H7 (cell line): ENCODE measurements around the gene KIFC1. TPM values are rescaled to one million over a fixed set of nuclear protein-coding genes. Genes with fewer than 3 reads are reported as not detected.
"Not testable (repeated sequence)": the region's sequence is repeated elsewhere in the genome, so short reads cannot be mapped to it uniquely, and the experiment has no call there.

ENCODE experiments used
- DNase-seq: peaks from one replicate; pipeline ENCODE4 v3.0.0; 2012
- H3K27me3 ChIP-seq: 2 replicates; pipeline ENCODE4 v1.6.0; 2011; ENCODE audit warnings: mild to moderate bottlenecking, low read length; ENCODE audit not compliant: control insufficient read depth, insufficient read depth
- H3K36me3 ChIP-seq: replicated peaks from 2 replicates; pipeline ENCODE4 v1.5.1; 2011; ENCODE audit warnings: low read length; ENCODE audit not compliant: control insufficient read depth, insufficient read depth
- H3K4me3 ChIP-seq: 2 replicates; pipeline ENCODE4 v1.5.1; 2011; ENCODE audit warnings: low read depth, mild to moderate bottlenecking, control low read depth, low read length, moderate library complexity; ENCODE audit not compliant: insufficient read depth
- total RNA-seq: library from RNA; depleted of rRNA; stranded (reverse); fragments of >200 nt; shearing (Covaris generic); gene quantifications from 2 replicates; pipeline ENCODE4 v1.2.3, GENCODE V29; 2014

Gene KIFC1
- total RNA-seq, 1 experiment from 2014 or later, result 101 TPM

- no peaks in the 10 kb centered on the region for H3K27me3 ChIP-seq
- DNase-seq, result no peak
- H3K36me3 ChIP-seq, result no peaks in the 10 kb centered on the region
- no peak overlapping the region for H3K4me3 ChIP-seq
These were observed 24.5 kb upstream of the KIFC1 start for GRCh38 chr6:33367009-33367714.

DNA sequence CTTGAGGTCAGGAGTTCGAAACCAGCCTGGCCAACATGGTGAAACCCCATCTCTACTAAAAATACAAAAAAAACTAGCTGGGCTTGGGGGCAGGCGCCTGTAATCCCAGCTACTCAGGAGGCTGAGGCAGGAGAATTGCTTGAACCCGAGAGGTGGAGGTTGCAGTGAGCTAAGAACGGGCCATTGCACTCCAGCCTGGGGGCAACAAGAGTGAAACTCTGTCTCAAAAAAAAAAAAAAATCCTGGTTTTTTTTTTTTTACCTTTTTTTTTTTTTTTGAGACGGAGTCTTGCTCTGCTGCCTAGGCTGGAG, 24.0 kb upstream of the KIFC1 start:
- H3K27me3 ChIP-seq, result not testable (repeated sequence)

GRCh38 chr6:33371901-33372300, 19.7 kb upstream of the KIFC1 start:
- not testable (repeated sequence) for H3K27me3 ChIP-seq, H3K36me3 ChIP-seq, H3K4me3 ChIP-seq, DNase-seq

More for the DNA sequence above, 24.0 kb upstream of the KIFC1 start:
- H3K4me3 ChIP-seq, H3K36me3 ChIP-seq, DNase-seq: not testable (repeated sequence)

- no peak overlapping the region for H3K4me3 ChIP-seq
- peak; percentile 41 for DNase-seq
- no peaks in the 10 kb centered on the region for H3K27me3 ChIP-seq
- H3K36me3 ChIP-seq, result no peaks in the 10 kb centered on the region
These were observed 19.0 kb upstream of the KIFC1 start for GRCh38 chr6:33372526-33373123.

- DNase-seq, result no peak
- Histone ChIP-seq H3K36me3 (no peaks in the 10 kb centered on the region), H3K27me3 (no peaks in the 10 kb centered on the region), H3K4me3 (no peak overlapping the region)
These were observed 17.4 kb upstream of the KIFC1 start for GRCh38 chr6:33373960-33374910.

DNA sequence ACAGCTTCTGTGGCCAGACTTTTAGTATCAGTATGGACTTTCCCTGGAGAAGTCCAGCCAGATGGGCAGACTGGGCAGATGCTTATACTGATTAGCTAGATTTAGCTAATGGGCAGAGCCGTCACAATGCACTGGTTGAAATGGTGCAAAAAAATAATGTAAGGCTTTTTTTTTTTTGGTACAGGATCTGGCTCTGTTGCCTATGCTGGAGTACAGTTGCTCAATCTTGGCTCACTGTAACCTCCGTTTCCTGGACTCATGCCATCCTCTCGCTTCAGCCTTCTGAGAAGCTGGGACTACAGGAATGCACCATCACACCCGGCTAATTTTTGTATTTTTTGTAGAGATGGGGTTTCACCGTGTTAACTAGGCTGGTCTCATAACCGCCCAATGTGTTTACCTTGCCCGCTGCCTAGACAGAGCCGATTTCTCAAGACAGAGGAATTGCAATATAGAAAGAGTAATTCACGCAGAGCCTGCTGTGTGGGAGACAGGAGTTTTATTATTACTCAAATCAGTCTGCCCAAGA, 16.4 kb upstream of the KIFC1 start:
- Histone ChIP-seq H3K36me3 (no peaks in the 10 kb centered on the region), H3K4me3 (no peak overlapping the region), H3K27me3 (no peaks in the 10 kb centered on the region)
- no peak for DNase-seq

DNA sequence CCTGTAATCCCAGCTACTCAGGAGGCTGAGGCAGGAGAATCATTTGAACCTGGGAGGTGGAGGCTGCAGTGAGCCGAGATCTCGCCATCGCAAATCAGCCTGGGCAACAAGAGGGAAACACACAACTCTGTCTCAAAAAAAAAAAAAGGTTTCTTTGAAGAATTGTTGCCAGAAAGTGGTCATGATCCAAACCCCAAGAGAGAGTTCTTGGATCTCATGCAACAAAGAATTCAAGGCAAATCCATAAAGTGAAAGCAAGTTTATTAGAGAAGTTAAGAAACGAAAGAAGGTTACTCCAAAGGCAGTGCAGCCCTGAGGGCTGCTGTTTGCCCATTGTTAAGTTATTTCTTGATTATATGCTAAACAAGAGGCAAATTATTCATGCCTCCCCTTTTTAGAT, 14.5 kb upstream of the KIFC1 start:
- Histone ChIP-seq H3K36me3 (no peaks in the 10 kb centered on the region), H3K4me3 (no peak overlapping the region), H3K27me3 (no peaks in the 10 kb centered on the region)
- no peak for DNase-seq

DNA sequence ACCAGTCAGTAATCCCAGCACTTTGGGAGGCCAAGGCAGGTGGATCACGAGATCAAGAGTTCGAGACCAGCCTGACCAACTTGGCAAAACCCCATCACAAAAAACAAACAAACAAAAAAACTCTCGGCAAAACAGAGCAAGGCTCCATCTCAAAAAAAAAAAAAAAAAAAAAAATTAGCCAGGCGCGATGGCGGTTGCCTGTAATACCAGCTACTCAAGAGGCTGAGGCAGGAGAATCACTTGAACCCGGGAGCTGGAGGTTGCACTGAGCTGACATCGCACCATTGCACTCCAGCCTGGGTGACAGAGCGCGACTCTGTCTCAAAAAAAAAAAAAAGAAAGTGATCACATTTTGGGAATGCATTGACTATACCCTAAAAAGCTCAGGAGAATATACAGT, 12.4 kb upstream of the KIFC1 start:
- not testable (repeated sequence) for H3K36me3 ChIP-seq, H3K4me3 ChIP-seq, H3K27me3 ChIP-seq, DNase-seq

DNA sequence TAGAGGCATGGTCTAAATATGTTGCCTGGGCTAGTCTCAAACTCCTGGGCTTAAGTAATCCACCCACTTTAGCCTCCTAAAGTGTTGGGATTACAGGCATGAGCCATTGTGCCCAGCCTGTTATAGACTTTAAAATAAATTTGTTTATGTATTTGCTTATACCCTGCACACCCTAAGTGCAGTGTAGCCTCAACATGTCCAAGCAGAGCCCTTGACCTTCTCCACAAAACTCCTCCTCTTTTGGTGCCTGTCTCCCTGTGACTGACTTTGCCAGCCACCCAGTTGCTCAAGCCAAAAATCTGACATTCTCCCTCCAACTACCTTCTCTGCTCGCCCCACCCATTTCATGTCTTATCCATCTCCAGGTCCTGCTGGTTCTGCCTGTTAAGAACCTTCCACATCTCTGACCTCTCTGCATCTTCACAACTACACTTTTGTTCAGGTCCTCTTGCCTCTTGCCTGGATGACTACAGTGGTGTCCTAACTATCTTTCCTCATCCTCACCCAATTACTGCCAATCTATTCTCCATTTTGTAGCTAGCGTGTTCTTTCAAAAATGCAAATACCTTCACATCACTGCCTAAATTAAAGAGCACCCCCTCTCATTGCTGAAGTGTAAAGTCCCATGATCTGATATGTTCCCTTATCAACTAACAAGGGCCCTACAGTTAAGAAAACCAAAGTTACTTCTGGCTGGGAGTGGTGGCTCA, 11.2 kb upstream of the KIFC1 start:
- H3K4me3 ChIP-seq, result no peak overlapping the region
- H3K36me3 ChIP-seq, result no peaks in the 10 kb centered on the region
- DNase-seq, result no peak
- no peaks in the 10 kb centered on the region for H3K27me3 ChIP-seq

GRCh38 chr6:33383427-33384185, 8.0 kb upstream of the KIFC1 start:
- H3K4me3 ChIP-seq, result no peak overlapping the region
- no peaks in the 10 kb centered on the region for H3K27me3 ChIP-seq
- no peak for DNase-seq
- no peaks in the 10 kb centered on the region for H3K36me3 ChIP-seq

- Histone ChIP-seq H3K27me3 (no peaks in the 10 kb centered on the region), H3K4me3 (no peak overlapping the region), H3K36me3 (no peaks in the 10 kb centered on the region)
- peak; percentile 74 for DNase-seq
These were observed 7.0 kb upstream of the KIFC1 start for GRCh38 chr6:33384581-33385020.

DNA sequence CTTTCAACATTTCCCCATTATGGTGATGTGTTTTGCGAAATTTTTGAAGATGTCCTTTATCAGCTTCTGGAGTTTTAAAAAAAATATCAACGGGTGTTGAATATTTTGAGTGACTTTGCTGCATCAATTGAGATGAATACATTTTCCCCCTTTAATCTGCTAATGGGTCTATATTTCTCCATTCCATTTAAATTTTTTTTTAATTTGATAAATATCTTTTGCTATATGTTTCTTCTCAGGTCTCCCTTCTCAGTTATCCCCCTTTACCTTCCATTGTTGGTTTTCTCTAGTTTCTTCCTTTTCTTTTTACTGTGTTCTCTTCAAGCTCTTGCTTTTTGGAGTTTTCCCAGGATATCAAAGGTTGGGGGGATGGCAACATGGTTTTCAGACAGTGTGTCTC, 1.4 kb upstream of the KIFC1 start:
- no peaks in the 10 kb centered on the region for H3K36me3 ChIP-seq
- no peak overlapping the region for H3K4me3 ChIP-seq
- no peaks in the 10 kb centered on the region for H3K27me3 ChIP-seq
- DNase-seq, result no peak

DNA sequence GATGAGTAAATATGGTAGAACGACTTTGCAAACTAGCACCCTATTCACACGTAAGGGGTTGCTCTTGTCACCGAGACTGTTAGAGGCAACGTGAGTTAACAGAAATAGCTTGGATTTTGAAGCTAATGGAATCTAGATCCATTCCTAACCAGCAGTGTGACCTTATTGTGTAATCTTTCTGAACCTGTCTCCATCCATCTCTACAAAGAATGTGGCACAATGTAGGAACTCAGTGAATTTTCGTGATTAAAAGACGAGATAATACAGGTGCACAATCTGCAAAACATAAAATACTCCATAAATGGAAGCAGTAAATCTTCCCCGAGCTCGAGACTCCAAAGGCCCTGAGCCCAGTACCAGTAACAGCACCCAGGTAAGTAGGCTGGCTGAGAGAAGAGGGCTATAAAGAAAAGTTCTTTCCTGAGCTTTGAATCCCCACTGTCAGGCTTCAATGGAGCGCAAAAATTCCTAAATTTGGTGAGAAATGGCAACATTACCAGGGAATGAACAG, 801 bp upstream of the KIFC1 start:
- Histone ChIP-seq H3K36me3 (no peaks in the 10 kb centered on the region), H3K4me3 (peak overlapping the region; percentile 98), H3K27me3 (no peaks in the 10 kb centered on the region)
- no peak for DNase-seq
